GM21825 (cell line): ENCODE results near the gene REPS2.

ENCODE experiments used
- ATAC-seq: cut with Tn5 transposase; IDR thresholded peaks from one replicate; pipeline ENCODE4 v1.9.1; 2021; ENCODE audit warnings: mild to moderate bottlenecking, moderate library complexity; ENCODE audit not compliant: unreplicated experiment

REPS2 gene

DNA sequence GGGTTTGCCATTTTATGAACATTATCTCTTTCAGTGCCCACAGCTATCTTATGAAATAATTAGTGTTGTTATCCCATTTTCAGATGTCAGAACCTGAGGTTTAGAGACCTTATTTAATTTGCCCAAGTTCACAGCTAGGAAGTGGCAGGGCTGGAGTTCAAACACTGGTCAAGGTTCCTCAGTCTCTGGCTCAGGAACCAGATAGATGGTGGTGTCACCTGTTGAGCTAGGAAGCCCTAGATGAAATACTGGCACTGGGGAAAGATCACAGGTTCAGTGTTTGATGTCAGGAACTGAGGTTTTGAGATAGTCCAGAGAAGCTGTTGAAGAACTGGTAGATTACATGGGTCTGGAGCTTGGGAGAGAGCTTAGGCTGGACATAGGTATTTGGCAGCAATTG, 85.4 kb downstream of the REPS2 start:
- ATAC-seq, result no peak

DNA sequence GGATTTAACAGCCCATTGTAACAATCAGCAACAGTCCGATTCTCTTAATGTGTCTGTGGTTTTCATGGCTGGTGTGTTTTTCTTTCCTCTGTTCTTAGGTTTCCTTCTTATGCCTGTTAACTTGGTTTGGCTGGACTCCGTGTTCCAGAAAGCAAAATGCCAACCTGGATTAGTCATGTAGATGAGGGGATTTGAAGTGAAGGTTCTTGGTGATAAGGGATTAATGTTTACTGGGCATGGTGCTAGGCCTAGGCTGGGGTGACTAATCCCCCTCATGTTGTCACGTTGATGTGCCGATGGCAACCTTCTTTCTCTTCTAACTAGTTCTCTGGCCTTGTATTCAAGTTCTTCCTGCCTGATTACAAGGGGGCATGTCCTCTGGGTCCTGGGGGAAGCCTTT, 85.9 kb downstream of the REPS2 start:
- no peak for ATAC-seq

DNA sequence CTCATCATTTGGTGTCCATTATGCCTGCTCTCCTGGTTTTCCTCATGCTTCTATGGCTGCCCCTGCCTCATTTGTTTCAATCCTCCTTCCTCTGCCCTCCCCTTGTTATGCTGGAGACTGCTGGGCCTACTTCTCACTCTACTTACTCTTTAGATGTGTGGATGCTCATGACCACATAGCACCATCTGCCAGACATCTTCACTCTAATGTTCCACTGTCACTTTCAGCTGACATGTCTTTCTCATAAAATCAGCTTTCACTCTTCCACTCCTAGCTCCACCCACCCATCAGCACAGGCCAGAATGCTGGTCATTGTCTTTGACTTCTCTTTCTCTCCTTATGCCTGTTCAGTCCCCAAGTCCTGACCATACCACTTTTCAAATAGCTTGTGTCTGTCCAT, 86.8 kb downstream of the REPS2 start:
- no peak for ATAC-seq

DNA sequence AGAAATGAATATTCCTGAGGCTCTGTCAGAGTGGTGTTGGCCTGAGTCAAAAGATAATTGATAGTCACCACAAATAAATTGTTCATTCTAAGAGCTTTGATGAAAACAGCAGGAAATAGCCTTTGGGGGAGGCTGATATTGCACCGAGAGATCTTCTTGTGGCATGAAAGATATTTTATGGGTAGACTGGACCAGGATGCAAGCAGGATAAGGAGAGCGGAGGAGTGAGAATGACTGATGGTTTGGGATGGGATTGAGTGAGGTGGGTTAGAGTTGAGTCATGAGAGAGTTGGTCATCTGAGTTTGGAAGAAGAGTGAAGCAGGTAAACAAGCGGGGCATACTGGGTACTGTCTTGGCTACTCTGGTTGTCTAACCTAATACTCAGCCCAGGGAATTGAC, 88.7 kb downstream of the REPS2 start:
- no peak for ATAC-seq

DNA sequence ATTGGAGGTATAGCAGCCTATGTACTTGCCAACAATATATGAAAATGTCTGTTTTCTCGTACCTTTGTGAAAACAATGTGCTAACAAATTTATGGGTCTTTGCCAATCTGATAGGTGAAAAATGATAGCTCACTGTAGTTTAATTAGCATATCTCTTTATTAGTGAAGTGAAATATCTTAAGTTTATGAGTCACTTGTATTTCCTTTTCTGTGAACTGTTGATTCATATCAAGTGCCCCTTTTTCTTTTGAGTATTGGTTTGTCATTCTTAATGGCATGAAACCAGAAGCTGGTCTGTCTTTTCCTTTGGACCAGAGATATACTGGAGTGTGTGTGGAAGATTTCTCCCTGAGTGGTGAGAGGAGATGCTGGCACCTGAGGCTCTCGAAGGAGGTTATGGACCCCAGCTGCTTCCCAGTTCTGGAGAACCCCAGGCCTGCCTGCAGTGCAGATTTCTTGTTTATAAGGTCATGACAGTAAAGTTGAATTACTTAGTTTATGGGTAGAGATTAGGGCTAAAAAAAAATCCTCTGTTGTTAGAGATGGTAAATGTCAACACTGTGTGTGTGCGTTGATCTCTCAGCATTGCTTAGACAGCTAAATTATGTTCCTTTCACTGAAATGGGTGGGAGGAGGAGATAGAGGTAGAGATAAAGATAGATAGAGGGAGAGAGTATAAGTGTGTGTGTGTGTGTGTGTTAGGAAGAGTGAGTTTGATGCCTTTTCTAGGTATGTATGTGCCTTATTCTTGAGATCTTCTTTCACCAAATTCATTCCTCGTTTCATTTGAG, 89.9 kb downstream of the REPS2 start:
- ATAC-seq, result no peak

DNA sequence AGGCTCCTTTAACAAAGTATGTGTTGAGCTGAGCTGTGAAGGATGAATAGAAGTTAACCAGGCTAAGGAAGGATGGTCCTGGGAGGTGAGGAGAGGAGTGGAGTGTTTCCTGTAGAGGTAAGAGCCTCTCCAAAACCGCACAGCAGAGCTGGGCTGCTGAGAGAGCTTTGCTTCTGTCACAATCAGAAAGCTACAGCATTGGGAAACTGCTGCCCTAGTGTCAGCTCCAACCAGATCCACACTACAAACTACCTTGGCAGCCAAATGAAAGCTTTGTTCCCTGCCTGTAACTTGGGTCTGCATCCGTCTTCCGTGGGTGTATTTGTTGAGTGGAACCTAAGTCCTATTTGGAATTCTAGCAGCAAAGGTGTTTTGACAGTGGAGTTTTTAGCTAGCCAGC, 91.8 kb downstream of the REPS2 start:
- no peak for ATAC-seq

DNA sequence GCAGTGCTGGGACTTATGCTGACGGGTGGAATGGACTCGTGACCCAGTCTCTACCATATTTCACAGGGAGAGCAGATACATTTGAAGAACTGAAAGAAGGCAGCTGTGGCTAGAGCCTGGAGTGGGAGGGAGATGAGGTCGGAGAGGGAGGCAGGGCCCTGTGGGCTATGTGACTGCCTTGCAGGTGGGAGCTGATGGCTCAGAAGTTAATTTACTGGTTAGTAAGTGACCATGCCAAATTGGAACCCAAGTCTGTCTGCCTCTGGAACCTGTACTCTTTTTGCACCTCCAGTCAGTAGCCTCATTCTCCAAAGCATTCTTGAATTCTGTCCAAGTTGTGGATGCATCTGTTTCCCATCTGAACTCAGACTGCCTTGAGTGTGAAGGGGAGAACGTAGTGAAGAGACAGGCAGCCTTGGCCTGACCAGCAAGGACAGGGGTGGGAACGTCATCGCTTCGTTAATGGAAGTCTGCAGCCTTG, 92.3 kb downstream of the REPS2 start:
- ATAC-seq, result no peak

DNA sequence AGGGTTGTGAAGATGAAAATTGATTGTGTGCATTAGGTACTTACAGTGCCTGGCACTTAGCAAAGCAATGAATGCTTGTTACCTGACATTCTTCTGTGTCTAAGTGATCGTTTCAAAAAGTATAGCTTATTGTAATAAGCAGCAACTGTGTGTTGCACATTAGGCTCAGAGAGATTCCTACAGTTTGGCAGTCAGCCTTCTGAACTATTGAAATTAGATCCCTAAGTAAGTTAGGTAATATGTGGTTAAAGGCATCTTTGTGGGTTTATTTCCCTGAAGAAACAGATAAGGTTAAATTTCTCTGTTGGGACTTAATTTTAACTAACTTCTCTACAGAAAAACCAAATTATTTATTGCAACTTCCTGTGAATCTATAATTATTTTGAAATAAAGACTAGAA, 93.4 kb downstream of the REPS2 start:
- no peak for ATAC-seq

DNA sequence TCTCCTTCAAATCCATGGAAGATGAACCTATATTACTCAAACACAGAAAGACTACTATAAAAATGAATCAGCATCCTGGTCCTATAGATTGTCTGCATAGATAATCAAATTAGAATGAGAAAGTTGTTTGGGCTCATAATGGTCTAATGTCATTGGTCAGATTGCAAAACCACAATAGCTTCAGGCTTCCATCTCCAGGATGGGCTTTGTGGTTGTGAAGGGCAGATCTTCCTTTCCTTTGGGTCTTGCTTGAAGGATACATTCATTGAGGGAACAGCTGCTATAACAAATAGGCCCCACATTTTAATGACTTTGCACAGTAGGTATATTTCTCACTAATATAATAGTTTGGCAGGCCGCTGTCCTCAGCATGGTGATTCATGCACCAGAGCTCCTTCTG, 94.3 kb downstream of the REPS2 start:
- no peak for ATAC-seq

DNA sequence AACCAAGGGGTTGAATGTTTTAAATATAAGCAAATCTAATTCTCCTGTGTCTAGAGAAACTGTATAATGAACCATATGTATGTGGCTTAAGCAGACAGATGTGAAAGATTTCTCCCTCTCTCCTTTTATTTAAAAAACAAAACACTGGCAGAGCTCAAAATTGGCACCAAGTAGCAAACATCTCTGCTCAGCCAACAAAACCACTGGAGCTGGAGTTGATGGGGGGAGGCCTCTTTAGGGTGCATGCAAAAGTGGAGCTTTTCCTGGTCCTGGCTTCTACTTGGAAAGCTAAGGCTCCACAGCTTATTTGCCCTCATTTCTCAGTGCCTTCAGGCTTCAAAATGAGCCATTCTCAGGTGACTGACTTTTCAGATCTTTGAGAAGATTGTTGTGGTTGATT, 95.6 kb downstream of the REPS2 start:
- no peak for ATAC-seq

DNA sequence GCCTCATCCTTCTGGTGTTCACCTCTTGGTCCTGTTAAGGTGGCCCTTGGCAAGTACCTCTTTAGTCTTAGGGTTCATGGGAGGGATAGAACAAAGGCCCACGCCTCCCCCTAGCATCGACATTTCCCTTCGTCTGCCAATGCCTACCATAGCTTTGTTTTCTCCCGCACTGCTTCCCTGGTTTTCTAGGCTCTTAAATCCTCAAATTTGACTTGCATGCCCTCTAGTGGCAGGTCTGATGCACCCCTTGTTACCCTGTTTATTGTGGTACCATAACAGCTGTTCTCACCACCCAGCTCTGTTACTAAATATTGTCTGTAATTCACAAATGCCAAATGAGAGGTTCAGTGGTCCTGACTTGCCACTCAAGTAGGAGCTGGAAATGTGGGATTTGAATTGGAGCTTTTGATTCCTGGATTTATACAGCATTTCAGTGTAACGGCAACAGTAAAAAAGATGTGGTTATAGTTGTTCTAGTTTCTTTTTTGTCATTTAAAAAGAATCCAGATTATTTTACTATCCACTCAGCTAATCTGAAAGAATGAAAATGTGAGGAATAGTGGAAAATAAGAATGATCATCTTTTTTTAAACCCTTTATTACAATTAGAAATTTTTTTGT, 100.1 kb downstream of the REPS2 start:
- no peak for ATAC-seq

DNA sequence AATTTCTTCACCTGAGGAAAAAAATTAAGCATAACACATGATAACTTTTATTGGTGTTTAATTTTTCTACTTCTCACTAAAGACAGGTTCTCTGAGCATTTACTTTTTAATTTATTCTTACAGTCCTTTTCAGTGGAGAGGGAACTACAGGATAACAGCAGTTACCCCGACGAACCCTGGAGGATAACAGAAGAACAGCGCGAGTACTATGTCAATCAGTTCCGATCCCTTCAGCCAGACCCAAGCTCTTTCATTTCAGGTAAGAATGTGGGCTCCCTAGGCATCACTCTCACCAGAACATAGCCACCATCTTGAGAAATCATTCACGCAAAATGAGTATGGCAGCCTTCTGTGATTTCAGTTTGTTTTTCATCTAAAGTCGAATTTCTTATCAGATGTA, 100.8 kb downstream of the REPS2 start:
- no peak for ATAC-seq

DNA sequence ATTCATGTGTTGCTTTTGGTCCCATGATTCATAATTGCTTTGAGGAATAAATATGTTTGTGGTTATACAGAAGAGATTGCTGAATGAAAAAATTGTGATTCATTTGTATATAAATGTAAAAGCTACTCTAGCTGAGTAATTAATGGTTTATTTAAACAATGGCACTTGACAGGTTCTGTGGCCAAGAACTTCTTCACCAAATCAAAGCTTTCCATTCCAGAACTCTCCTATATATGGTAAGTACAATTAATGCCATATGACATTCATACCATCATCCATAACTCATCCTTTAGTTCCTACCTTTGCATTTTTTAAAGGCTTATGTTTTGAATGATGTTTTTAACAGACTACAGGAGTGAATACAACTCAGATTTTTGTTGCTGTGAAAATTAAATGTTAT, 105.8 kb downstream of the REPS2 start:
- ATAC-seq, result no peak

DNA sequence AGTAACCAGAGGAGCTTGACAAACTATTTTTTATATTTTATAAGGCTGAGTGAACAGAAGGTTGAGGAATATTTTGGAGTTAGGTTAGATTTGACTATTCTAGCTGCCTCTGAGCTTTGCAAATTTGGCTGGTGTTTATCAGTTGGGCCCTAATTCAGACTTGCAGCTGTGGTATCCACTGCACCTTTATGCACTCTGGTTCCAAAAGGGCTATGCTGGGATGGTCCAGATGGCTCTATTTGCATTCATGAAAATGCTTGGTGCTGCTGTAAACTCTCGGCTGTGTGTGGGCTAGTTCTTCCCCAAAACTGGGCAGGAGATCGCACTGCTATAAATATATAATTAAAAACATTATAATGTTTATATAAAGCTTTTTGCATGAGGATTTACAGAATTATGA, 106.3 kb downstream of the REPS2 start:
- no peak for ATAC-seq

DNA sequence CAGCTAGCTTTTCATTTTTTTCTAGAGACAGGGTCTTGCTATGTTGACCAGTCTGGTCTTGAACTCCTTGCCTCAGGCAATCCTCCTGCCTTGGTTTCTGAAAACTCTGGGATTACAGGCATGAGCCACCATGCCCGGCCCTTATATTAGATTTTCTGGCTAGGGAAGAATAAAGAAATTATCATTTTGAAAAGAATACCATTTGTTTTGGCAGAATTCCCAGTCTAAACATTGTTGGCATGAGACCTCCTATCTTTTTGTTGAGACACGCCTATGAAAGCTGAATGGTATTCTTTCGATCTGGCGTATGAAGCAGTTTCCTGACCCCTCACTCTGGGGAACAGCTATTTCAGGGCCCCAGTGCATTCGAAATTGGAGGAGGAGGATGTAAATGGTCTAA, 107.0 kb downstream of the REPS2 start:
- ATAC-seq, result no peak

DNA sequence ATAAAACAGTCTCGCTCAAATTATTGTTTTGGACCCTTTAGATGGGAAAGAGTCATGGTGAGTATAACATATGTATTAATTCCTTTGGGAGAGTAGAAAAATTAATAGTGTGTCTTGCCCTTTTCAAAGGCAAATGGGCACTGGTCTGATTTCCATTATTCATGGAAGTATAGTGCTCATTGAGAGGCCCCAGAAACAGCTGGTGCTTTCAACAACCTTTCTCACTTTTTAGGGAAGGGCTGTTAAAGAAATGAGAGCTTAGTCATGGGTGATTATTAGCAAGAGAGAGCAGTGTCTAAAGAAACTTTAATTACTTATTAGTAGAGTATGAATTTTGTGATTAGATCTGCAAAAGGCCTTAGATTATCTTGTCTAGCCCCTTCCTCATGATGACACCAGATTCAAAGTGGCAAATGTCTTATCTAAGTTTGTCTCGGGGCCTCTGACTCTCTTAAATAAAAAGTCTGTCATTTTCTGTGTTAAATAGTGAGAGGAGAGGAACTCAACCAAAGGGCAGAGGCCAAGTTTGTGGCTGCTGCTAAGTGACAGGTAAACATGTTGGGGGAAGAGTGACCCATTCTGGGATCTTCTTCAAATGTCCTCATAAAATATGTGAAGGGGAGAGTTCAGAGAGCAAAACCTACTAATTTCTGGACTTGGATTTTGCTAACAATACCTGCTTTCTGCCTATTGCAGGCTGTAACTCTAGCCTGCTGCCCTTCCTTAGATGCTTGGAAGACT, 110.6 kb downstream of the REPS2 start:
- no peak for ATAC-seq

DNA sequence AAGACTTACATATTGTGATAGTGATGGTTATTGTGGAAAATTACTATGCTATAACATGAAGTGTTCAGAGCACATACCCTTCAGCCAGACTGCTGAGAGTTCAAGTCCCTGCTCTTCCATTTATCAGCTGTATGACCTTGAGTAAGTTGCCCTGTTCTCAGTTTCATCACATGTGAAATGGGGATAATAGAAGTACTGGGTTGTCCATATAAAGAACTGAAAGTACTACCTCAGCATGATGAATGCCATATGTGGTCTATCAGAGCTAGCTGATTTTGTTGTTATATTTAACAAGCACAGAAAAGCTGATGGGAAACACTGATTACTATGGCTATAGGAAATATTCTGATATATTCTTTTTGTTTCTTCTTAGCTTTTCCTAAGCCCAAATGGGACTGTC, 115.6 kb downstream of the REPS2 start:
- ATAC-seq, result no peak

DNA sequence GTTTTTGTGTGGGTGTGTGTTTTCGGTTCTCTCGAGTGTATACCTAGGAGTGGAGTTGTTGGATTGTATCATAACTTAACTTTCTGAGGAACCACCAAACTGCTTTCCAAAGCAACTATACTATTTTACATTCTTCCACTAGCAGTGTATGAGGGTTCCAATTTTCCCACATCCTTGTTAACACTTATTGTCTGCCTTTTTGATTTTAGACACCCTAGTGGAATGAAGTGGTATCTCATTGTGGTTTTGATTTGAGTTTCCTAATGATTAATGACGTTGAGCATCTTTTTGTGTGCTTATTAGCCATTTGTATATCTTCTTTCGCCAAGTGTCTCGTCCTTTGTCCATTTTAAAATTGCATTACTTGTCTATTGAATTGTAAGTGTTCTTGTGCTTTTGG, 118.6 kb downstream of the REPS2 start:
- ATAC-seq, result no peak

DNA sequence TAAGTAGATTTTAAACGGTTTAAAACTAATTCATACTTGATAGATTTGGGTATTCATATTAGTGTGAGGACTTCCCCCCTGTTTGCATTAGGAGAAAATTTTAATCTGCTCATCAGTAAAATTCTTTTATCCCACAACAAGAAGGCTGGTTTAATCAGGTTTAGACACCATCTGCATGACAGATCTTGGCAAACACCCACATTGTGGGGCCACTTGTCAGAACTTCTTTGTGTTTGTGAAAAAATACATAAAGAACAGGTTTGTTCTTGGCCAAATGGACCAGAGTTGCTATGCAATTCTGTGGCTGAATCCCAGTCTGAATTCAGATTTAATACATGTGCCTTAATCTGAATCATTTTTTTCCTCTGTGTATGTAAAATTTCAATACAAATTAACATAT, 121.1 kb downstream of the REPS2 start:
- no peak for ATAC-seq

DNA sequence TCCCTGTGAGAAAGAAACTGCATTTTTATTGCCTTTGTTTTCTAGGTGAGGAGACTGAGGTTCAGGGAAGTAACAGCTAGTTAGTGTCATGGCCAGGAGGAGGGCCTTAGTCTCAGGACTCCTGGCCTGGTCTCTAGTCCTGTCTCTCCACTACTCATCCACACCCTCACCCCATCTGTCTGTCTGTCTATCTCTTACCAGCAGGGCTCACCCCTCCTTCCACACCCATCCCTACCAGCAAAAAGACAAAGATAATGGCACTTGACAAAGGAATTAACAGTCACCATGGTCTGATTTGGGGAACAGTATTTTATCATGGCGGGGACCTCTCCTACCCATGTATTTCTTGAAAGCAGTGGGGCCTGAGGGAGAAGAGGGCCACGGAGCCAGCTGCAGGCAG, 125.8 kb downstream of the REPS2 start:
- no peak for ATAC-seq

DNA sequence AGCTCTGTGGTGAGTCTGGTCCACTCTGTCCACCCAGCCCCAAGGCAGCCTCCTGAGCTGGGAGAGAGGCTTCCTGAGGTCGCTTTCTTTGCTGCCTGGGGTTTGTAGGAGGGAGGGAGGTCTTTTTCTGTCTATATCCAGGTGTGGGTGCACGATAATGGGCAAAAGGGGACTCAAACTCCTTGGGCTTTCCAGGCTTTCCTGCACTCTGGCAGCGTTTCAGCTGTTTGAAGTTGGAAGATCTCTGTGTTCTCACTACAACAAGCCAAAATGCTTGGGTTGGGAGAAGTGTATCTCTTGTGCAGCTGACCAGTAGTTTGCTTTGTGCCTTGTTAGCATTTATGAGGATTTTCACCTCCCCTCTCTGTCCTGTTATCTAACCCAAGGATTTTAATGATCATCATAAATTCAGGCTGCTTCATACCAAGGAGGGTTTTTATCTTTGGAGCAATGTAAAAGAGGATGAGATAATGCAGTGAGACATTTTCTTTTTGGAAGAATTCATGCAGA, 126.3 kb downstream of the REPS2 start:
- no peak for ATAC-seq

DNA sequence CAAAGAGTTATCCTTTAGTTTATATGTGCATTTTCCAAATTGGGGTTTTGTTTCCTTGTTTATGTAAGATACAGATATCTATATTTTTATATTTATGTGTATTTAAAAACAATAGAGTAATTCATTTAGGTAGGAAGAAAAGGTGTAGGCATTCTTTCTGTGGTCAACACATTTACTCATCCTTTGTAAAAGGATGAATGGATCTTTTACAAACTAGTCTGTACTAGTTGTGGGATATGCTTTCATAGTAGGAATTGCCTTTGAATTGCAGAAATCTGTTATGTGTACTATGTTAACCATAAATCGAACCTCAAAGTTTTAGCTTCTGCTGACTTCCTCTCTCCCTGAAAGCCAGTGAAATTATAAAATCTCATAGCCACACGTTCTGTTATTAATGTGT, 128.5 kb downstream of the REPS2 start:
- ATAC-seq, result no peak
